GM20000 (cell line): ENCODE results near the gene TTLL1.

Experiments
- DNase-seq: peaks from one replicate; pipeline ENCODE4 v3.0.0; 2012; ENCODE audit warnings: low spot score
- CTCF ChIP-seq: IDR thresholded peaks from 2 replicates; pipeline ENCODE4 v1.5.1; 2012; ENCODE audit warnings: mild to moderate bottlenecking, control low read depth; ENCODE audit errors: extremely low read depth, missing control alignments

TTLL1 gene

DNA sequence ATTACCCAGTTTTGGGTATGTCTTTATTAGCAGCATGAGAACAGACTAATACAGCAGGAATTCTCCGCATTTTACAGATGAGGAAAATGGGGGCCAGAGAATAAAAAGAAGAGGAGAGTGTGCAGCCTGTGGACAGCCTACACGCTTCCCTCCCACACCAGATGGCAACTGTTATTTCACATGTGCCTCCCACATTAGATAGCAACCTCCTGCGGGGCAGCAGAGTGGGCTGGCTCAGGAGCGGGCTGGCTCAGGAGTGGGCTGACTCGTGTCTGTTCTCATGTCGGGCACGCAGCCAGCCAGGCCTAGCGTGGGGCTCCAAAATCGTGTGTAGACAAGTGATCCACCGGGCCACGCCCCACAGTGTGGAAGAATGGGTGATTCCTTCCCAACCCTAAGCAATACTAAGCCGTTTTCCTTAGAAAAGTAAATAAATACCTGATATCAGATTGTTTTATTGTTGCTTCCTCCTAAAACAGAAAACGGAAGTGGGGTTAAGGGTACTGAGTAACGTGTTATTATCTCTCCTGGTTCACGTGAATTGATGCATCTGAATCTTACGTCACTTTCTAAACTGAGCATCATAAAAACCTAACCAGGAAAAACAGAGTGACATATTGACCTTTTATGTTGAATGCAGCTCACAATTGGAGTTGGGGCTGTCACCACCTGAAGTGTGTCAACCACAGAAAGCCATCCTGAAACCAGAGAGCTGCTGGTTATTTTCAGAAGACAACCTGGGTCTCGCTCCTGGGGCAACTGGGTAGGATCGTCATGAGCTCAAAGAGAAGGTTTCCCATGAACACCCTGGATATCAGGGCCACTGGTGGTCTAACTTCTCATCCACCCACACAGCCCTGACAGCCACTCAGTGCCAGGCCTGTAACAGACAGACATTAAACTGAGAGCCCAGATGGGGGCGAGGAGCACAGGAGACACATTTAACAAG lies 3.3 kb downstream of the TTLL1 start:
- TF ChIP-seq CTCF, result no peak
- peak; percentile 61 for DNase-seq

GRCh38 chr22:43081968-43082367 lies 7.2 kb downstream of the TTLL1 start:
- no peak for TF ChIP-seq CTCF
- no peak for DNase-seq

GRCh38 chr22:43080616-43081015 lies 8.6 kb downstream of the TTLL1 start:
- TF ChIP-seq CTCF, result no peak
- no peak for DNase-seq

GRCh38 chr22:43079742-43080141 lies 9.4 kb downstream of the TTLL1 start:
- DNase-seq, result no peak
- TF ChIP-seq CTCF, result no peak

DNA sequence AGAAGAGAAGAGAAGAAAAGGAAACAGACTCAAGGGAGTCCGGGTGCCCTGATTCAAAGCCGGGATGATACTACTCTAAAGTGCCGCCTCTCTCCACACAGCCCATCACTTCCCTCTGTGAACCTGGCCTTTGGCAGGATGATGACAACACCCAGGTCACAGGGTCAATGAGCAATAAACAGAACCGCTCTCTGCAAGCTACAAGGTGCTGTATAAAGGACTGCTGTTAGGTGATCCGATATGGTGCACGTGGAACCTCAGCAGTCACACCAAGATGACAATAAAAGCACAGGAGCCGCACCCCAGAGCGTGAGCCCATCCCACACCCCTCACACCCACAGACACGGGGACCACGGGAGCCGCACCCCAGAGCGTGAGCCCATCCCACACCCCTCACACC lies 10.7 kb downstream of the TTLL1 start:
- no peak for TF ChIP-seq CTCF
- no peak for DNase-seq

DNA sequence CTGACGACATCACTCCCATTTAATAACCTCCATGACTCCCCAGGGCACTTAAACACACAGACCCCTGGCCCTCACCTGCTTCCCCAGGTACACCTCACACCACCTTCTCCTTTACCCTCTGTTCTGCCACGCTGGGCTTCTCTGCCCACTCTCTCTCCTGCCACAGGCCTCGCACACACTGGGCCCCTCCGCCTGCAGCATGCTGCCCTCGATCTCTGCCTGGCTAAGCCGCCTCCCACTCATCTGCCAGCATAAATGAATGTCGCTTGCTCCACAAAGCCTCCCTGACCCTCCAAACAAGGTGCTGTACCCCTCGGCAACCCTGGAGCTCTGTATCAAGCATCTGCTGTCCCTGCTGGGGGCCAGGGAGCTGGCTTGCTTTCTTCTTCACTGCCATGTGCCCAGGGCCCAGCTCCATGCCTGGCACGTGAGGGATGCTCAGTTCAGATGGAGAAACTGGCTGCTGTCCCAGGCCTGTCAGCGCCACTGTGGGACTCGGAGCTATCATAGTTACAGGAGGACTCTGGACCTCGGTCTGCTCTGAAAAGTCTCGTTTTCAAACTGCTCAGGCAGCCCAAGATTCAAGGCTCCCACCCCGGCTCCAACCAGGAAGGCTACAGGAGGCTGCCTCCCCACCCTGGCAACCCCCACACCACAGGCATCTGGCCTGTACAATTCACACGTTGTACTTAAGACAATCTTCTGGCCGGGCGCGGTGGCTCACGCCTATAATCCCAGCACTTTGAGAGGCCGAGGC lies 11.9 kb downstream of the TTLL1 start:
- no peak for TF ChIP-seq CTCF
- no peak for DNase-seq

DNA sequence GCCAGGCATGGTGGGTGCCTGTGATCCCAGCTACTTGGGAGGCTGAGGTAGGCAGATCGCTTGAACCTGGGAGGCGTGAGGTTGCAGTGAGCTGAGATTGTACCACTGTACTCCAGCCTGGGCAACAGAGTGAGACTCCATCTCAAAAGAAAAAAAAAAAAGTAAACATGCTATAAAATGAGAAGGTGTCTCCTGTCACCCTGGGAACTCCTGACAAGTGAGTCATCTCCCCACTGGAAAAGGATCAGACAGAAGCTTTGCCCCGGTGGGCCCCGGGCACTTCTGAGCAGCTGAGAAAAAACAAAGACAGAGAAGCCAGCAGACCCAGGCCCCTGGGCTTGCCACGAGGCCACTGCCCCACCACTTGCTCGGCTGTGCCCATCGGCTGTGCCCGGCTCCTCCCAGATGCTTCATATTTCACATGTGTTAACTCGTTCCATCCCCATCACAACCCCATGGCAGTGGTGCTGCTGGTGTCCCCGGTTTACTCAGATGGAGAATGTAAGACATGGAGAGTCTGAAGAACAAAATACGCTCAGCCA lies 22.3 kb downstream of the TTLL1 start:
- TF ChIP-seq CTCF, result no peak
- DNase-seq, result no peak
